Activated naive CD4-positive, alpha-beta T cell treated with anti-CD3 and anti-CD28 coated beads, Interleukin-2, amount 50 U/mL, for 24 hours (primary cell): Measurements from ENCODE around the gene HIVEP1.

ENCODE experiments used
- H3K27ac Mint-ChIP-seq: one replicate; pipeline ENCODE4 v1.8.0; 2021; ENCODE audit warnings: mild to moderate bottlenecking, mixed read lengths
- H3K27me3 Mint-ChIP-seq: one replicate; pipeline ENCODE4 v1.8.0; 2021; ENCODE audit warnings: mixed read lengths
- H3K36me3 Mint-ChIP-seq: one replicate; pipeline ENCODE4 v1.8.0; 2021; ENCODE audit warnings: mixed read lengths
- H3K4me1 Mint-ChIP-seq: one replicate; pipeline ENCODE4 v1.8.0; 2021; ENCODE audit warnings: mixed read lengths
- H3K4me3 Mint-ChIP-seq: one replicate; pipeline ENCODE4 v1.8.0; 2021; ENCODE audit warnings: mild to moderate bottlenecking, mixed read lengths
- H3K9me3 Mint-ChIP-seq: one replicate; pipeline ENCODE4 v1.8.0; 2021; ENCODE audit warnings: mixed read lengths

The HIVEP1 gene

GRCh38 chr6:11978169-11978987, 33.7 kb upstream of the HIVEP1 start:
- H3K4me3 Mint-ChIP-seq, result no peak overlapping the region
- H3K4me1 Mint-ChIP-seq, result peaks cover 28% of the 10 kb centered on the region
- H3K27me3 Mint-ChIP-seq, result no peaks in the 10 kb centered on the region
- peak overlapping the region; percentile 55 for H3K27ac Mint-ChIP-seq
- no peaks in the 10 kb centered on the region for H3K9me3 Mint-ChIP-seq
- H3K36me3 Mint-ChIP-seq, result no peaks in the 10 kb centered on the region

- Mint-ChIP-seq H3K36me3 (no peaks in the 10 kb centered on the region), H3K4me1 (peaks cover 26% of the 10 kb centered on the region), H3K4me3 (no peak overlapping the region), H3K27ac (peak overlapping the region; percentile 23), H3K27me3 (no peaks in the 10 kb centered on the region), H3K9me3 (no peaks in the 10 kb centered on the region)
Observed at GRCh38 chr6:11979866-11980265, 32.2 kb upstream of the HIVEP1 start.

GRCh38 chr6:11983306-11983705, 28.8 kb upstream of the HIVEP1 start:
- peaks cover 3% of the 10 kb centered on the region for H3K4me1 Mint-ChIP-seq
- no peaks in the 10 kb centered on the region for H3K36me3 Mint-ChIP-seq
- no peaks in the 10 kb centered on the region for H3K27me3 Mint-ChIP-seq
- H3K4me3 Mint-ChIP-seq, result no peak overlapping the region
- no peak overlapping the region for H3K27ac Mint-ChIP-seq
- H3K9me3 Mint-ChIP-seq, result no peaks in the 10 kb centered on the region

GRCh38 chr6:11987386-11987785, 24.7 kb upstream of the HIVEP1 start:
- Mint-ChIP-seq H3K27me3 (no peaks in the 10 kb centered on the region), H3K4me3 (no peak overlapping the region), H3K4me1 (no peaks in the 10 kb centered on the region), H3K27ac (no peak overlapping the region), H3K36me3 (no peaks in the 10 kb centered on the region), H3K9me3 (no peaks in the 10 kb centered on the region)

- Mint-ChIP-seq H3K4me1 (no peaks in the 10 kb centered on the region), H3K9me3 (no peaks in the 10 kb centered on the region), H3K4me3 (no peak overlapping the region), H3K27me3 (no peaks in the 10 kb centered on the region), H3K27ac (no peak overlapping the region), H3K36me3 (no peaks in the 10 kb centered on the region)
Observed at GRCh38 chr6:11989386-11989785, 22.7 kb upstream of the HIVEP1 start.

GRCh38 chr6:11992086-11992485, 20.0 kb upstream of the HIVEP1 start:
- H3K4me3 Mint-ChIP-seq, result no peak overlapping the region
- H3K36me3 Mint-ChIP-seq, result no peaks in the 10 kb centered on the region
- no peaks in the 10 kb centered on the region for H3K27me3 Mint-ChIP-seq
- H3K27ac Mint-ChIP-seq, result no peak overlapping the region
- peaks cover 3% of the 10 kb centered on the region for H3K4me1 Mint-ChIP-seq
- H3K9me3 Mint-ChIP-seq, result no peaks in the 10 kb centered on the region

GRCh38 chr6:11994875-11995461, 17.1 kb upstream of the HIVEP1 start:
- Mint-ChIP-seq H3K36me3 (no peaks in the 10 kb centered on the region), H3K9me3 (no peaks in the 10 kb centered on the region), H3K4me1 (peaks cover 3% of the 10 kb centered on the region), H3K27me3 (no peaks in the 10 kb centered on the region), H3K27ac (no peak overlapping the region), H3K4me3 (no peak overlapping the region)

GRCh38 chr6:11996751-11997150, 15.4 kb upstream of the HIVEP1 start:
- no peak overlapping the region for H3K4me3 Mint-ChIP-seq
- H3K36me3 Mint-ChIP-seq, result no peaks in the 10 kb centered on the region
- H3K27me3 Mint-ChIP-seq, result no peaks in the 10 kb centered on the region
- H3K9me3 Mint-ChIP-seq, result no peaks in the 10 kb centered on the region
- no peak overlapping the region for H3K27ac Mint-ChIP-seq
- peaks cover 12% of the 10 kb centered on the region for H3K4me1 Mint-ChIP-seq

GRCh38 chr6:11999246-11999645, 12.9 kb upstream of the HIVEP1 start:
- Mint-ChIP-seq H3K4me3 (no peak overlapping the region), H3K4me1 (peaks cover 13% of the 10 kb centered on the region), H3K27me3 (no peaks in the 10 kb centered on the region)

GRCh38 chr6:12000174-12000573, 11.9 kb upstream of the HIVEP1 start:
- H3K4me3 Mint-ChIP-seq, result no peak overlapping the region
- no peaks in the 10 kb centered on the region for H3K27me3 Mint-ChIP-seq
- H3K9me3 Mint-ChIP-seq, result no peaks in the 10 kb centered on the region
- peaks cover 13% of the 10 kb centered on the region for H3K4me1 Mint-ChIP-seq
- H3K36me3 Mint-ChIP-seq, result no peaks in the 10 kb centered on the region
- H3K27ac Mint-ChIP-seq, result no peak overlapping the region

More at GRCh38 chr6:11999246-11999645, 12.9 kb upstream of the HIVEP1 start:
- Mint-ChIP-seq H3K36me3 (no peaks in the 10 kb centered on the region), H3K27ac (no peak overlapping the region), H3K9me3 (no peaks in the 10 kb centered on the region)

GRCh38 chr6:12001004-12001705, 11.0 kb upstream of the HIVEP1 start:
- H3K9me3 Mint-ChIP-seq, result no peaks in the 10 kb centered on the region
- peak overlapping the region; percentile 48 for H3K27ac Mint-ChIP-seq
- H3K4me1 Mint-ChIP-seq, result peaks cover 13% of the 10 kb centered on the region
- H3K27me3 Mint-ChIP-seq, result no peaks in the 10 kb centered on the region
- H3K4me3 Mint-ChIP-seq, result no peak overlapping the region
- H3K36me3 Mint-ChIP-seq, result no peaks in the 10 kb centered on the region

- Mint-ChIP-seq H3K27me3 (no peaks in the 10 kb centered on the region), H3K36me3 (no peaks in the 10 kb centered on the region), H3K4me3 (no peak overlapping the region), H3K27ac (no peak overlapping the region), H3K4me1 (peaks cover 10% of the 10 kb centered on the region), H3K9me3 (no peaks in the 10 kb centered on the region)
Observed at GRCh38 chr6:12001706-12002435, 10.2 kb upstream of the HIVEP1 start.

GRCh38 chr6:12007473-12007872, 4.6 kb upstream of the HIVEP1 start:
- Mint-ChIP-seq H3K27me3 (no peaks in the 10 kb centered on the region), H3K27ac (peak overlapping the region; percentile 13), H3K4me3 (no peak overlapping the region), H3K4me1 (peaks cover 28% of the 10 kb centered on the region), H3K9me3 (no peaks in the 10 kb centered on the region), H3K36me3 (peaks cover 1% of the 10 kb centered on the region)

- Mint-ChIP-seq H3K27me3 (no peaks in the 10 kb centered on the region), H3K4me1 (peaks cover 28% of the 10 kb centered on the region), H3K9me3 (no peaks in the 10 kb centered on the region), H3K27ac (peak overlapping the region; percentile 26), H3K4me3 (peak overlapping the region; percentile 97), H3K36me3 (peaks cover 1% of the 10 kb centered on the region)
Observed at GRCh38 chr6:12007887-12008286, 4.2 kb upstream of the HIVEP1 start.

- Mint-ChIP-seq H3K27me3 (no peaks in the 10 kb centered on the region), H3K27ac (peak overlapping the region; percentile 99), H3K9me3 (no peaks in the 10 kb centered on the region), H3K4me1 (peaks cover 35% of the 10 kb centered on the region), H3K36me3 (peaks cover 1% of the 10 kb centered on the region), H3K4me3 (peak overlapping the region; percentile 97)
Observed at GRCh38 chr6:12008366-12009179, 3.5 kb upstream of the HIVEP1 start.
